Neuronal stem cell (in vitro differentiated cells): ENCODE results near the gene DGKD.
A peak's percentile ranks its signal among the peaks of the same experiment; 100 is the strongest.
"Not testable (repeated sequence)": the region's sequence is repeated elsewhere in the genome, so short reads cannot be mapped to it uniquely, and the experiment has no call there.

Source experiments
- DNase-seq: peaks from one replicate; pipeline ENCODE4 v3.0.0-alpha.2; 2013; ENCODE audit warnings: low spot score
- H2AFZ ChIP-seq: one replicate; pipeline ENCODE4 v1.6.1; 2013; ENCODE audit warnings: mild to moderate bottlenecking, low read length, inconsistent platforms
- H2AK5ac ChIP-seq: 2 replicates; pipeline ENCODE4 v1.6.1; 2013; ENCODE audit warnings: low read depth, mild to moderate bottlenecking, inconsistent platforms, low read length, moderate library complexity, mixed read lengths
- H2BK120ac ChIP-seq: 2 replicates; pipeline ENCODE4 v1.6.1; 2013; ENCODE audit warnings: low read depth, mild to moderate bottlenecking, inconsistent platforms, low read length, moderate library complexity, mixed read lengths
- H2BK12ac ChIP-seq: one replicate; pipeline ENCODE4 v1.6.1; 2013; ENCODE audit warnings: low read length, inconsistent platforms
- H2BK15ac ChIP-seq: 2 replicates; pipeline ENCODE4 v1.6.1; 2013; ENCODE audit warnings: mild to moderate bottlenecking, low read length, inconsistent platforms, mixed read lengths
- H2BK5ac ChIP-seq: one replicate; pipeline ENCODE4 v1.6.1; 2013; ENCODE audit warnings: inconsistent platforms, mild to moderate bottlenecking, low read length, moderate library complexity
- H3K14ac ChIP-seq: one replicate; pipeline ENCODE4 v1.6.1; 2013; ENCODE audit warnings: low read length, inconsistent platforms
- H3K18ac ChIP-seq: 2 replicates; pipeline ENCODE4 v1.6.1; 2013; ENCODE audit warnings: low read length, inconsistent platforms
- H3K23ac ChIP-seq: 2 replicates; pipeline ENCODE4 v1.6.1; 2013; ENCODE audit warnings: low read depth, mild to moderate bottlenecking, mixed read lengths, low read length, inconsistent platforms; ENCODE audit not compliant: poor library complexity
- H3K27ac ChIP-seq: replicated peaks from 3 replicates; pipeline ENCODE4 v1.5.1; 2013; ENCODE audit warnings: low read length, inconsistent platforms
- H3K27me3 ChIP-seq, 3 experiments: 2 replicates each; pipeline ENCODE4 v1.6.1; 2013; ENCODE audit warnings: low read length in 3 of 3, mild to moderate bottlenecking in 2 of 3, inconsistent platforms in 1 of 3, low read depth in 1 of 3, mixed read lengths in 1 of 3, moderate library complexity in 1 of 3; ENCODE audit not compliant: control insufficient read depth in 3 of 3, insufficient read depth in 3 of 3
- H3K36me3 ChIP-seq, 2 donors: replicated peaks in 1 of 2; 2 replicates each; pipeline ENCODE4 v1.6.1; 2013; ENCODE audit warnings: low read length in 2 of 2; ENCODE audit not compliant: control insufficient read depth in 2 of 2, insufficient read depth in 2 of 2
- H3K4ac ChIP-seq: 2 replicates; pipeline ENCODE4 v1.6.1; 2013; ENCODE audit warnings: inconsistent platforms, mild to moderate bottlenecking, low read length, moderate library complexity
- H3K4me1 ChIP-seq, 2 donors: 1 replicate in 1 of 2; 2 replicates in 1 of 2; pipeline ENCODE4 v1.6.1; 2013; ENCODE audit warnings: low read length in 2 of 2, low read depth in 1 of 2; ENCODE audit not compliant: control insufficient read depth in 2 of 2, insufficient read depth in 1 of 2
- H3K4me2 ChIP-seq: one replicate; pipeline ENCODE4 v1.6.1; 2013; ENCODE audit warnings: mild to moderate bottlenecking, low read length, inconsistent platforms; ENCODE audit not compliant: insufficient read depth, poor library complexity, severe bottlenecking
- H3K4me3 ChIP-seq, 2 donors: 2 replicates each; pipeline ENCODE4 v1.5.1; 2013; ENCODE audit warnings: low read length in 2 of 2, mild to moderate bottlenecking in 2 of 2, inconsistent platforms in 1 of 2, moderate library complexity in 1 of 2
- H3K79me1 ChIP-seq: one replicate; pipeline ENCODE4 v1.6.1; 2013; ENCODE audit warnings: low read depth, mild to moderate bottlenecking, inconsistent platforms, low read length, moderate library complexity
- H3K9ac ChIP-seq: one replicate; pipeline ENCODE4 v1.6.1; 2013; ENCODE audit warnings: mild to moderate bottlenecking, low read depth, low read length, inconsistent platforms; ENCODE audit not compliant: poor library complexity
- H3K9me3 ChIP-seq, 2 donors: replicated peaks in 1 of 2; 2 replicates each; pipeline versions ENCODE3 to v1.6.1; 2013; ENCODE audit warnings: low read length in 2 of 2, mild to moderate bottlenecking in 2 of 2, inconsistent platforms in 1 of 2, low read depth in 1 of 2, mixed read lengths in 1 of 2, moderate library complexity in 1 of 2; ENCODE audit not compliant: control insufficient read depth in 2 of 2, insufficient read depth in 1 of 2
- H4K8ac ChIP-seq: one replicate; pipeline ENCODE4 v1.6.1; 2013; ENCODE audit warnings: low read depth, mild to moderate bottlenecking, inconsistent platforms, low read length, moderate library complexity
- H4K91ac ChIP-seq: one replicate; pipeline ENCODE4 v1.6.1; 2013; ENCODE audit warnings: low read length, low read depth, mild to moderate bottlenecking, inconsistent platforms; ENCODE audit not compliant: poor library complexity
- WGBS, 2 donors: extraction: QIAGEN DNeasy Blood & Tissue Kit; methylation state at CpG; one replicate each; pipeline ENCODE4 v1.1.7; 2013; ENCODE audit warnings: missing lambda C conversion rate in 2 of 2, mixed read lengths in 1 of 2; ENCODE audit not compliant: insufficient read length in 2 of 2, insufficient replicate concordance in 1 of 2; ENCODE audit errors: extremely low coverage in 2 of 2; 5-methylcytosine and 5-hydroxymethylcytosine counted together

The DGKD gene

DNA sequence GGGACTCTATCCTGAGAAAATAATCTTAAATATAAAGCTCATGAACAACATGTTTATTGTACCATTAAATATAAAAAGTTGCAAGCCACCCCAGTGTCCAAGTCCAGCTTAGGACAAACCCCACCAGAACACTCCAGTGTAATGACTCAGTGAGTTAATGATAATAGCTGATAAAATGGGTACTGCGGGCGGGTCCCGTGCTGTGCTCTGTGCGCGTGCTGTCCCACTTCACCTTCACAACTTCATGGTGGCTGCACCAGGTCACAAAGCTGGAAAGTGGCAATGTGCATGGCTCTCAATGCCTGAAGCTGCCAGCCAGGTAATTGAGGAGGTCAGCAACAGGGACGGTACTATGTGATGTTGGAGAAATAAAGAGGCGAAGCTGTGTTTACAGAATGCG lies 18.6 kb downstream of the DGKD start:
- H3K14ac ChIP-seq, result no peak overlapping the region
- WGBS, 2 donors, result no CpG with 5 or more reads among the region's 8 CpGs

GRCh38 chr2:233373316-233373715 lies 19.0 kb downstream of the DGKD start:
- no peak overlapping the region for H4K8ac ChIP-seq
- no peak for DNase-seq
- 100% methylated on average over 1 of the region's 5 CpGs; no CpG with 5 or more reads in 1 of the 2 donors for WGBS, 2 donors

More for the DNA sequence above, 18.6 kb downstream of the DGKD start:
- peaks cover 0 to 7% of the 10 kb centered on the region in 2 donors for H3K9me3 ChIP-seq
- H3K18ac ChIP-seq, result no peak overlapping the region
- H3K27me3 ChIP-seq, result no peaks in the 10 kb centered on the region
- H2AK5ac ChIP-seq, result no peak overlapping the region
- H3K27ac ChIP-seq, result no peak overlapping the region
- H4K8ac ChIP-seq, result no peak overlapping the region
- no peak overlapping the region for H4K91ac ChIP-seq
- H3K4me3 ChIP-seq, result peak overlapping the region in 1 of 2 donors; percentile 11
- H2BK5ac ChIP-seq, result no peak overlapping the region
- H3K4me1 ChIP-seq, result peaks cover 0 to 3% of the 10 kb centered on the region in 2 donors
- H3K36me3 ChIP-seq, result peaks cover 0 to 14% of the 10 kb centered on the region in 2 donors
- H2BK120ac ChIP-seq, result no peak overlapping the region
- H3K4ac ChIP-seq, result no peak overlapping the region
- H3K4me2 ChIP-seq, result no peak overlapping the region
- no peak for DNase-seq
- H2BK12ac ChIP-seq, result no peak overlapping the region
- no peak overlapping the region for H3K9ac ChIP-seq
- H3K79me1 ChIP-seq, result no peaks in the 10 kb centered on the region
- no peak overlapping the region for H2BK15ac ChIP-seq
- no peak overlapping the region for H3K23ac ChIP-seq
- H2AFZ ChIP-seq, result no peak overlapping the region

DNA sequence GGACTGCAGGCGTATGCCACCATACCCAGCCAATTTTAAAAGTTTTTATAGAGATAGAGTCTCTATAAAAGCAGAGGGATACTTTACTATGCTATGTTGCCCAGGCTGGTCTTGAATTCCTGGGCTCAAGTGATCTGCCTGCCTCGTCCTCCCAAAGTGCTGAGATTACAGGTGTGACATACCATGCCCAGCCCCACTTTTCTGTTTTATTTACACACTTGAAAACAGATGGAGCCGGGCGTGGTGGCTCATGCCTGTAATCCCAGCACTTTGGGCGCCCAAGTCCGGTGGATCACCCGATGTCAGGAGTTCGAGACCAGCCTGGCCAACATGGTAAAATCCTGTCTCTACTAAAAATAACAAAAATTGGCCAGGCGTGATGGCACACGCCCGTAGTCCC lies 20.5 kb downstream of the DGKD start:
- H4K91ac ChIP-seq, H3K9me3 ChIP-seq, H2BK5ac ChIP-seq, H3K23ac ChIP-seq, H3K27me3 ChIP-seq, H3K79me1 ChIP-seq, H3K14ac ChIP-seq, H3K4ac ChIP-seq, H2AFZ ChIP-seq, H4K8ac ChIP-seq, DNase-seq, H3K9ac ChIP-seq, H2BK12ac ChIP-seq, H2AK5ac ChIP-seq, H3K4me3 ChIP-seq, H2BK15ac ChIP-seq, H3K4me1 ChIP-seq, H3K4me2 ChIP-seq, H2BK120ac ChIP-seq, H3K27ac ChIP-seq, H3K18ac ChIP-seq: not testable (repeated sequence)
- H3K36me3 ChIP-seq, result peaks cover 0 to 14% of the 10 kb centered on the region in 2 donors
- WGBS, 2 donors, result no CpG with 5 or more reads among the region's 11 CpGs

More at GRCh38 chr2:233373316-233373715, 19.0 kb downstream of the DGKD start:
- Histone ChIP-seq H2AK5ac (no peak overlapping the region), H3K18ac (no peak overlapping the region), H3K9me3 (peaks cover 0 to 7% of the 10 kb centered on the region in 2 donors), H3K23ac (no peak overlapping the region), H3K4ac (no peak overlapping the region), H2BK5ac (no peak overlapping the region), H3K4me3 (no peak overlapping the region), H3K27ac (no peak overlapping the region), H3K36me3 (peaks cover 0 to 14% of the 10 kb centered on the region in 2 donors), H3K9ac (no peak overlapping the region), H3K4me1 (peaks cover 0 to 3% of the 10 kb centered on the region in 2 donors), H4K91ac (no peak overlapping the region), H3K14ac (no peak overlapping the region), H2BK12ac (no peak overlapping the region), H2BK15ac (no peak overlapping the region), H3K27me3 (no peaks in the 10 kb centered on the region), H3K4me2 (no peak overlapping the region), H2AFZ (no peak overlapping the region), H2BK120ac (no peak overlapping the region), H3K79me1 (no peaks in the 10 kb centered on the region)

- DNase-seq, result no peak
- Histone ChIP-seq H2AFZ (no peak overlapping the region), H3K4me1 (peaks cover 0 to 9% of the 10 kb centered on the region in 2 donors), H2BK12ac (no peak overlapping the region), H2BK120ac (no peak overlapping the region), H2BK5ac (no peak overlapping the region), H3K36me3 (peaks cover 0 to 14% of the 10 kb centered on the region in 2 donors), H3K4ac (no peak overlapping the region), H4K8ac (no peak overlapping the region), H3K79me1 (no peaks in the 10 kb centered on the region), H3K14ac (peak overlapping the region; percentile 65), H4K91ac (no peak overlapping the region), H3K9ac (peak overlapping the region; percentile 14), H3K4me2 (no peak overlapping the region), H3K27ac (no peak overlapping the region), H3K18ac (no peak overlapping the region), H3K9me3 (peaks cover 0 to 3% of the 10 kb centered on the region in 2 donors), H2AK5ac (no peak overlapping the region), H3K4me3 (no peak overlapping the region), H2BK15ac (no peak overlapping the region), H3K27me3 (no peaks in the 10 kb centered on the region), H3K23ac (no peak overlapping the region)
- WGBS, 2 donors, result no CpG with 5 or more reads among the region's 10 CpGs
Measured at GRCh38 chr2:233375490-233376314, 21.4 kb downstream of the DGKD start.
